GM06990 (cell line): ENCODE measurements around the gene KCNK16.

Source experiments
- DNase-seq: peaks from one replicate; pipeline ENCODE4 v3.0.0-alpha.2; 2011; ENCODE audit not compliant: insufficient read length; ENCODE audit errors: extremely low read depth
- H3K27me3 ChIP-seq: replicated peaks from 2 replicates; pipeline ENCODE4 v1.6.0; 2011; ENCODE audit warnings: low read length; ENCODE audit not compliant: control insufficient read depth, insufficient read depth
- H3K36me3 ChIP-seq: 2 replicates; pipeline ENCODE4 v1.5.1; 2011; ENCODE audit warnings: low read length; ENCODE audit not compliant: control insufficient read depth, insufficient read depth
- H3K4me3 ChIP-seq: replicated peaks from 2 replicates; pipeline ENCODE4 v1.5.1; 2011; ENCODE audit warnings: low read depth, mild to moderate bottlenecking, control low read depth, low read length
- TF ChIP-seq, protein P1 (sequence below): IDR thresholded peaks from 2 replicates; pipeline ENCODE4 v1.5.1; 2011; ENCODE audit warnings: low read length, control low read depth, mild to moderate bottlenecking, inconsistent platforms; ENCODE audit not compliant: insufficient read depth, poor library complexity, severe bottlenecking

Gene KCNK16

GRCh38 chr6:39347206-39347605 lies 24.7 kb upstream of the KCNK16 start:
- DNase-seq, result no peak
- Histone ChIP-seq H3K36me3 (no peaks in the 10 kb centered on the region), H3K4me3 (no peak overlapping the region), H3K27me3 (no peaks in the 10 kb centered on the region; the same call in 1 of the 2 replicates)
- TF ChIP-seq, protein P1, sequence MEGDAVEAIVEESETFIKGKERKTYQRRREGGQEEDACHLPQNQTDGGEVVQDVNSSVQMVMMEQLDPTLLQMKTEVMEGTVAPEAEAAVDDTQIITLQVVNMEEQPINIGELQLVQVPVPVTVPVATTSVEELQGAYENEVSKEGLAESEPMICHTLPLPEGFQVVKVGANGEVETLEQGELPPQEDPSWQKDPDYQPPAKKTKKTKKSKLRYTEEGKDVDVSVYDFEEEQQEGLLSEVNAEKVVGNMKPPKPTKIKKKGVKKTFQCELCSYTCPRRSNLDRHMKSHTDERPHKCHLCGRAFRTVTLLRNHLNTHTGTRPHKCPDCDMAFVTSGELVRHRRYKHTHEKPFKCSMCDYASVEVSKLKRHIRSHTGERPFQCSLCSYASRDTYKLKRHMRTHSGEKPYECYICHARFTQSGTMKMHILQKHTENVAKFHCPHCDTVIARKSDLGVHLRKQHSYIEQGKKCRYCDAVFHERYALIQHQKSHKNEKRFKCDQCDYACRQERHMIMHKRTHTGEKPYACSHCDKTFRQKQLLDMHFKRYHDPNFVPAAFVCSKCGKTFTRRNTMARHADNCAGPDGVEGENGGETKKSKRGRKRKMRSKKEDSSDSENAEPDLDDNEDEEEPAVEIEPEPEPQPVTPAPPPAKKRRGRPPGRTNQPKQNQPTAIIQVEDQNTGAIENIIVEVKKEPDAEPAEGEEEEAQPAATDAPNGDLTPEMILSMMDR, result no peak

DNA sequence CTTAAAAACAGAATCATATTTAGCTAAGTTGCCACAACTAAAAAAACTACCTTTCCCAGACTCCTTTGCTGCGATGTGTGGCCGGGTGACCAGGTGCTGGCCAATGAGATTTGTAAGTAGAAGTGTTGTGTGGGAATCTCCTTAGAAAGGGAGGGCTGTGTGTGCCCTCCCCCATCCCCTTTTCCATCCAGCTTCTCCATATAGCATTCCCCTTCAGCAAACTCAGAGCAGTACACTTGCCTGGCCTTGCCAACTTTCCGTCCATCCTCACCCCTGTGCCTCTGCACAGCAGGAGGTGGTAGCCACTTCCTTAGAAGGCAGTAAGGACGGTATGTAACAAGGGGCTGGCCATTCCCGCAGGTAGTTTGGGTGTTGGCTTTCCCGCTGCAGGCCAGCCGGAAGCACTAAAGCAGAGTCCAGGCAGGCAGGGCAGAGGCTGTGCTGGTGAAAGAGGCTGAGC lies 22.3 kb upstream of the KCNK16 start:
- peaks cover 1% of the 10 kb centered on the region; the same call in 1 of the 2 replicates for H3K27me3 ChIP-seq
- TF ChIP-seq, protein P1, result no peak
- no peak overlapping the region for H3K4me3 ChIP-seq
- H3K36me3 ChIP-seq, result no peaks in the 10 kb centered on the region
- DNase-seq, result no peak

- Histone ChIP-seq H3K36me3 (no peaks in the 10 kb centered on the region), H3K27me3 (peaks cover 1% of the 10 kb centered on the region; the same call in 1 of the 2 replicates), H3K4me3 (no peak overlapping the region)
- no peak for DNase-seq
- TF ChIP-seq, protein P1, result no peak
These were observed 20.9 kb upstream of the KCNK16 start for GRCh38 chr6:39343396-39343870.

DNA sequence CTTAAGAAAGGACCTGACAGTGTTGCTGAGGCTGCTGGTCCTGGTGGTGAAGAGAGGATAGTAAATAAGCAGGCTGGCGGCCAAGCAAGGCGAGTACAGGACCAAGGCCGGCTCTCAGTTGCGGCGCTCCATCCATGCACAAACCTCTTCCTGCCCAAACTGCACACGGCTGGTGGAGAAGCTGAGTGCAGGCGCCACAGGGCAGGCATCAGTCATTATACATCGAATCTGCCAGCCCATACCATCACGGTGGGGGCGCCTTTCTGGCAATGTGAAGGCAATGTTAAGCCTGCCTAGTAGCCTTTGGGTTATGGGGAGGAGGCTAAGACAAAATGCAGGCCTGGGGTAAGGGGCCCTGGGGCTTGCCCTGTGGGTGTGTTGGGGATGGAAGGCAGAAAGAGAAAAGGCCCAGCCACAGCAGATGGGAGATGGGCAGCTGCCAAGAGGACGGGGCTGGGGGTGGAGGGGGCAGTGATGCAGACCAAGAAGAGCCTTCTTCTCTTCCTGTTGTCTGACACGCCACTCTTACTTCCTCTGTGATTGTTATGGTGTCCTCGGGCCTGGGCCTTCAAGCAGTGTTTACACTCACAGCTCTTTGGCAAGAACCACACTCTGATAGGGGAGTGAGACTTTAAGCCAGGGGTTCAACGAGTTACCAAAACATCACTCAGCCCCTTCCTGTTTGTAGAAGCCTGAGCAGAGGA lies 20.3 kb upstream of the KCNK16 start:
- DNase-seq, result no peak
- TF ChIP-seq, protein P1, result no peak
- Histone ChIP-seq H3K36me3 (no peaks in the 10 kb centered on the region), H3K27me3 (peaks cover 1% of the 10 kb centered on the region; the same call in 1 of the 2 replicates), H3K4me3 (no peak overlapping the region)

DNA sequence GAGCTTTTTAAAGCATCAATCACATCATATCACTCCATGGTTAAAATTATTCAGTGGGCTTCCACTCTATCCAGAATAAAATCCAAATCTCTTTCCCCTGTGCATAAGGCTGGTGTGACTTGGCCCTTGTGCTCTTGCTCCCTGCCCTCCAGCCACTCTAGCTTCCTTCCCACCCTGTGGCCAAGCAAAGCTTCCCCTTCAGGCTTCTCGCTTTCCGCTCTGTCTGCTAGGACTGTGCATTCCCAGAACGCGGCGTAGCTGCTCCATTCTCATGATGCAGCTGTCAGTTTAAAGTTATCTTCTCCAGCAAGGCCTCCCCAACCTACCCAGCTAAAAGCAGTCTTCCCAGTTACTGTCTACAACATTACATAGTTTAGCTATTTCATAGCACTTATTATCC lies 19.4 kb upstream of the KCNK16 start:
- Histone ChIP-seq H3K36me3 (no peaks in the 10 kb centered on the region), H3K27me3 (0 out of 2 replicates have a peak, but pooled peaks cover 1% of the 10 kb centered on the region), H3K4me3 (no peak overlapping the region)
- TF ChIP-seq, protein P1, result no peak
- no peak for DNase-seq
